NOMO-1 treated with DMSO at 0.1 percent for 48 hours (cell line): Measurements from ENCODE around the gene CMIP.

Experiments used
- DNase-seq: peaks from one replicate; lab custom pipeline; 2025; ENCODE audit not compliant: unreplicated experiment; lab: John Stamatoyannopoulos, UW

Gene CMIP

GRCh38 chr16:81578636-81579413, 134.2 kb downstream of the CMIP start:
- no peak for DNase-seq

GRCh38 chr16:81581107-81581506, 136.5 kb downstream of the CMIP start:
- no peak for DNase-seq

DNA sequence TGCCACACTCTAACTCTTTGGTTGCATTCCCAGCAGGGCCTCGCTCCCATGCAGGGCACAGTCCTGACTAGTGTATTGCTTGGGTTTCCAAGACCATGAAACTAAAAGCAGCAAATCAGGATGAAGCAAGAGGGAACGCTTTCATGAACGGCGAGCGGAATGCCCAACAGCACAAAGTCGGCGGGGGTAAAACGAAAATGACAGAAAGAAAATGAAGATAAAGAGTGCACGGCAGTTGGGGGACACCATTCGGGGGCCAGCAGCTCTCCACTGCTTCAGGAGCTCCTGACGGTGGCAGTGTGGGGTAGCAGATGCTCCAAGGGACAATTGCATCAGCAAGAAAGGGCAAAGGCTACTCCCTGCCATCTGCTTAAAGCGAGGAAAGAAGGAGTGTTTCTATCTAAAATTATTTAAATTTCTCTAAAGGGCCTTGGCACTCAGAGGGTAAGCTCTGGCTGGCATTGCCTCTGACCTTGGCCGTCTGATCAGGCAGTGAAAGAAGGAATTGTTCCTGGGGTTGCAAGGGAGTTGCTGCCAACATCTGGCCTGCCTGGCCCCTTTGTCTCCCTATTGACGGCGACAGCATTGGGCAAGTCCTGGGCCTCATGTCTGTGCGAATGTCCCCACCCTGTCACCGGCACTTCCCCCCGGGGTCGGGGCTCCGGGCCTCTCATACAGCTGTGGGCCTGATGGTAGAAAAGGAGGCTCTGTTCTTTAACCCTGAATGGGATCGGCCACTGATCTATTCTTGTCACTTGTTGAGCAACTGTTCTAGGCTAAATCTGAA, 138.2 kb downstream of the CMIP start:
- no peak for DNase-seq

DNA sequence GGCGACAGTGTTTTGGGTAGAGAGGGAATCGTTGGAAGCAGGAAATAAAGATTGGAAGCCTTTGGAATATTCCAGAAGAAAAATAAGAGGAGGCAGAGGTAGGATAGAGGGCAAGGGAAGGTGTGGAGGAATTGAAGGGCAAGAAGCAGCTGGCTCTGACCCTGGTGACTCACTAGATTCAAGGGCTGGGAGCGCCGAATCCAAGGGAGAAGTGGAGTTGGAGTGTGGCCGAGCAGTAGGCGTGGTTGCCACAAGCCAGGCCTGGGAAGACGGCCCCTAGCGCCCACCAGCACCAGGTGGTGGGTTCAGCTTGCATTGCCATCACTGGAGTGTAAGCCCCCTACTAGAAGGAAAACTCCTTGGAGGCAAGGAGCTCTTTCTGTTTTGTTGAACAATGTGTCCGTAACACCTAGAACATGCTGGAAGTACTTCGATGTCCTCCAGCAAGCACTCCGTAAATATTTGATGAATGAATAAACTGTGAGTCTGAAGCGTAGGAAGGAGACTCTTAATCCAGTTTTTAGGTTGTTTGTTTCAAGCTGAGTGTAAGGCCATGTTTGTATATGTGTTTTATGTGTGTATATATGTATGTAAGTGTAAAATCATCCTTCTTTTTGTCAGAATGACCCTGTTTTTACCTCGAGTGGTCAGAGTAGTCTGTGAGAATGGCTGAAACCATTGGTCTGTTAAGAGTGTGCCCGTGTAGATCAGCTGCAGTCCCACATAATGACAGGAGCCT, 139.5 kb downstream of the CMIP start:
- DNase-seq: no peak

DNA sequence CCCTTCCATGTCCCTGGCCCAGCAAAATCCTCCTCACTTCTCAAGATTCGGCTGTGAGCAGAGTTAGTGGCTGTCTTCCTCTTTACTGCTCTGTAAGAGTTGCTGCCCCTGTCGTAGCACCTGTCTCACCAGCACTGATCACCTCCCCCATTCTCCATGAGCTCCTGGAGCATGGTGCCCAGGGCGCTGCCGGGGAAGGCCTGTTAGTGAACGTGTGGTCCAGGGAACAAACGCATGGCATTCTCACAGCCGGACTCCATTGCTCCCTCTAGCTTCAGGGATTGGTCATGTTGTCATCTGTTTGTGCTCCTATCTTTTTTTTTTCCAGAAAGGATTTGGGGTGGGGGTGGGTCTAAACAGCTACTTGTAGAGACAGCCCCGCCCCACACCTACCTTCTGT, 141.2 kb downstream of the CMIP start:
- DNase-seq: no peak

GRCh38 chr16:81586417-81586816, 141.8 kb downstream of the CMIP start:
- DNase-seq: no peak

DNA sequence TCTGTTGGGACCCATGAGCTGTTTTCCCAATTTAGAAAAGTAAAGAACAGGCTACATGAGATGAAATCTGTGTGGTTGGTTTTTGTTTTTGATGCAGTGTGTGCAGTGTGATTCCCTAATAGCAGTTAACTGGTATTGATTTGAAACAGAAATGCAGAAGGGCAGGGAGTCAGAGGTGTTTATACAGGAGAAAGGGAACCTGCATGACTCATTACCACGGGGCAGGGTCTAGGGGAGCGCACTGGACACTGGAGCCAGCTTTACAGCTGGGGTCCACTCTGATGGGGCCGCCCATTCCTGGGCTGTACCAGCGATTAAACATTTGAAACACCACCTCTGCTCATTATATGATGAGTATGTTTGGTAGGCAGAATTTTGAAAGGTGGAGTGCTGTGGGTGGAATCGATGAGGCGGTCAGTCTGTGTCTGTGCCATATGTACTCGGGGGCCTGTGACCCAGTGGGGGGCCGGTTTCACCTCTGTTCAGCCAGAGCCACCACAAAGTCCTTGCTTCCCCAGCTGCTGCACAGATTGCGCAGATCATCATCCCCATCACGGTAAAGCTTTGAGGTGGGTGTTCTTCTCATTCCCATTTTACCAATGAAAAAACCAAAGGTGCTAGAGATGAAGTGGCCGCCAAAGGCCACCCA, 142.5 kb downstream of the CMIP start:
- DNase-seq: no peak

- DNase-seq: no peak
Observed at GRCh38 chr16:81587626-81588160, 143.1 kb downstream of the CMIP start.

DNA sequence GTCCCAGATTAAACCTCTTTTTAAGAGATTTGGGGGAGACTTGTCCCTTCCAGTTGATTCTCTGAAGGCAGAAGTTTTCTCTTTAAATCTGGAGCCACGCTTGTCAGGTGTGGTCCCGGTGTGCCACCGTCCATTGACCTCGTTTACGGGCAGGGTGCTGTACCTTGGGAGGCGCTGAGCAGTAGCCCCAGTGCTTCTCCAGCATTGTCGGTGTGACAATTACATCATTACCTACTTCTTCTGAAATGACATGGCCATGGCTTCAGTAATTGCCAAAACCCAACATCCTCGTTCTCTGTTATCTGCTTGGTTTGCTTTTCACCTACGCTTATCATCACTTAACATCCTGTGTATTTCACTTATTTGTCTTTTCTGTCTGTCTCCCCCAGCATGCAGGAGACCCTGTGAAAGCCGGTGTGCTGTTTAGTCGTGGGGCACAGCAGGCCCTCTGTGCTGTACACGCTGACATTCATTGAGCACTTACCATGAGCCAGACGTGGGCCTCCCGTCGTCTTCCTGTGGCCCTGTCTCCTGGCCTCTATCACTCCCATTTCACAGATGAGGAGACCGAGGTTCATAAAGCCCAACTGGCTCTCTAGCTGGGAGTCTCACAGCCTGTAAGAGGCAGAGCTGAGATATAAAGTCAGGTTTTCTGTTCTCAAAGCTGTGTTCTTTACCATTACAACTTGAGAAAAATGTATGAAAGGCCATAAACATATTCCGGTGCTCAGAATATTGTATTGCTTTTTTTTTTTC, 143.9 kb downstream of the CMIP start:
- DNase-seq: no peak

- DNase-seq: no peak
Observed at GRCh38 chr16:81589975-81590650, 145.5 kb downstream of the CMIP start.

GRCh38 chr16:81590714-81591544, 146.3 kb downstream of the CMIP start:
- no peak for DNase-seq

DNA sequence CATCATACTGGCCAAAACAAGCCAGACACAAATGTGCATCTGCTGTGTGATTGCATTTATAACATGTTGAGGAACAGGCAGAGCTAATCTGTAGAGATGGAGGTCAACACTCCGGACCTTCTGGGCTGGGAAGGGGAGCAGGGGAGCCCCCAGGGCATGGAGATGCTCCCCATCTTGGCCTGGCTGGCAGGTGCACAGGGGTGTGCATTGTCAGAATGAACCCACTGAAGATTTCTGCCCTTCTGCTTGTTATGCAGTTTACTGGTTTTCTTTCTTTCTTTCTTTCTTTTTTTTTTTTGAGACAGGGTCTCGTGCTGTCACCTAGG, 146.9 kb downstream of the CMIP start:
- DNase-seq: no peak

DNA sequence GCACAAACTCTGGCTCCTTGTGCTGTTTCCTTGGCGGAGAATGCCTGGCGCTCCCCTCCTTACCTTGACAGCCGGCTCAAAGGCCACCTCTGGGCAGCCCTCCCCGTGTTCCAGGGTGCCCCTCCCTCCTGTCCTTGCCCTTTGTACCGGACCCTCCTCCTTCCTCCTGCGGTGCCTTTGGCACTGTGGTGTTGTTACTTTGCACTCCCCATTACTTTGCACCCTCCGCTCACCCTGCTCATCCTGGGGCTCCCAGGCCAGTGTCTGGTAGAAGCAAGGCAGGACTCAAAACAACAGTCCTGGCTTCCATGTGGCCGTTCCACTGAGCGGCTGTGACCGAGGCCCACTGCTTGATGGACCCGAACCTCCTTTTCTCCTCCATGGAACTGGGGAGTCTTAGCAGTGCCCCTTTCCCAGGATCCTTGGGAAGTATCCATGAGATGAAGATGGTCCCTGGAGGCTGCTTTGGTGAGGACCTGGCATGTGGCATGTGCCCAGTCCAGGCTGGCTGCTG, 147.8 kb downstream of the CMIP start:
- DNase-seq: no peak

GRCh38 chr16:81593481-81593880, 148.9 kb downstream of the CMIP start:
- no peak for DNase-seq

GRCh38 chr16:81595629-81596292, 151.2 kb downstream of the CMIP start:
- DNase-seq: no peak

DNA sequence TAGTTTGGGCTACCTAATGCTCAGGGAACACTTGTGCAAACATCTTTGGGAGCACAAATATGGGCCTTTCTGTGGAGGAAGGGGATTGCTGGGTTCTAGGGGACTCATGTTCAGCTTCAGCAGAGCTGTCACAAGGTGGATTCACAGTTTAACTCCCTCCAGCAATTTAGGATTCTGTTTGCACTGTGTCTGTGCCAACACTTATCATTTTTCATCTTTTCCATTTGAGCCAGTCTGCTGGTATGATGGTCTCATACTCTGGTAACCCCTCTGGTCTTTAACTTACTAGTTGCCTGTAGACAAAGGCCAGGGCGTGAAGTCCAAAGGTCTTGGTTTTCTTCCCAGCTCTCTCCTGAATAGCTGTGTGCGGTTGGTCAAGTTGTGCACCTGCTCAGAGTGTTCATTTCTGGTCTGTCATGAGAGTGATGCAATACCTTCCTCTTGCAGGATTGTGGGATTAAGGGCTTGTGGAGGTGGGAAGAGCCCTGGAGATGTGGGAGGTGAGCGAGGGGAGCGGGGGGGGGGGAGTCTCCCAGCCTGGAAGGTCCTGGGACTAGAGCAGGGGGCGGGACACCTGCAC, 152.6 kb downstream of the CMIP start:
- DNase-seq: no peak

- DNase-seq: no peak
Observed at GRCh38 chr16:81598083-81598482, 153.5 kb downstream of the CMIP start.
